HG02759 (cell line): ENCODE results near the gene LMX1B.

ENCODE experiments used
- ATAC-seq: cut with Tn5 transposase; IDR thresholded peaks from one replicate; pipeline ENCODE4 v1.9.1; 2021; ENCODE audit warnings: mild to moderate bottlenecking, moderate library complexity; ENCODE audit not compliant: unreplicated experiment

The LMX1B gene

DNA sequence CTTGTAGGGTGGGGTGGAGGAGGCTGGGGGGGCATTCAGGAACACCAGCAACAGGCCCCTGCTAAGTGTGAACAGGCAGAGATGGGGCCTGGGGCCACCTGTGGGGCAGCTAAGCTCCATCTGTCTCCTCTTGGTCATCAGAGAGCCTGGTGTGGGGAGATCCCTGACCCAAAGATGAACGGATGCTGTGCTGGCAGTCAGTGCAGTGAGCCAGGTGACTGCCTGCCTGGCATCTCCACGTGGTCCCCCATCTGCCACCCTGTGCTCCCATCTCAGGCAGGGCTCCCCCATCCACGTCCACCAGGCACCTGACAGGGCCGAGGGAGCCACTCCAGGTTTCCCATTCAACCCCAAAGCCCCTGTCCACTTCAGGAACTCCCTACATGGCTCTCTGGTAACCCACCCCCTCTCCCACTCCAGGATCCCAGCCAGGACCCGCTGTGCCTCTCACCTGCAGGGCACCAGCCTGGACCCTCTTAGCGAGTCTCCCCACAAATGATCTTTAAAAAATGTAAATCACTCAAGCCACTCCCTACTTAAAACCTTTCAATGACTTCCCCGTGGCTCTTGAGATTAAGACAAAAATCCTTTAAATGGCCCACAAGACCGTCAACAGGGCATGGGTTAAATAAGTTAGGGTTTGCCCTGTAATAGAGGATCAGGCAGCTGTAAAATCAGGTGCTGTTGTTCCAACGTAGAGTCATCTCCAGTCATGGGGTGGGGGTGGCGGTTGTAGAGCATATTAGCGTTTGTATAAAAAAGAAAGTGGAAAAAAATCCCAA, 60.8 kb downstream of the LMX1B start:
- no peak for ATAC-seq

- ATAC-seq: no peak
Observed at GRCh38 chr9:126675147-126675467, 61.4 kb downstream of the LMX1B start.

DNA sequence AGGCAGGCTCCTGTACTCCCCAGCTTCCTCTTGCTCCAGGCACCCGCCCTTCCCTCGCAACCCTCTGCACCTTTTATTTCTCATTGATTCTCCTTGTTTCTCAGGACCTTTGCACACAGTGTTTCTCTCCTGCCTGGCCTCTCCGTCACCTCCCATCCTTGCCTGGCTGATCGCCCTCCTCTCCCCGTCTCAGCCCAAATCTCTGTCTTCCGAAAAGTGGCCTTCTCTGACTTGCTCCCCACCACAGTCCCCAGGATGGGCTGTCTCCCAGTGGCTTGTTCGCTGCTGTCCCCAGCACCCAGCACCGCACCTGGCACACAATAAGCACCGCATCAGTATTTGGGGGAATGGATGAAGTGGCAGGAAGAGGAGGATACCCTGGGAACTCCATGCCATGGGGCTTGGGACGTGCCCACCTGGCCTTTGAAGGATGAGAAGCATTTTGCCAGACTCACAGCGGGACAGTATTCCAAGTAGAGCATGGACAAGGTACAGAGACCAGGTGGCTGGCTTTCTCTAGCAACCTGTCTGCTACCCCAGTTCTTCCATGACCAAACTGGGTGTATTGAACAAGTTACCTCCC, 62.5 kb downstream of the LMX1B start:
- no peak for ATAC-seq

- no peak for ATAC-seq
Observed at GRCh38 chr9:126676685-126677143, 63.0 kb downstream of the LMX1B start.

DNA sequence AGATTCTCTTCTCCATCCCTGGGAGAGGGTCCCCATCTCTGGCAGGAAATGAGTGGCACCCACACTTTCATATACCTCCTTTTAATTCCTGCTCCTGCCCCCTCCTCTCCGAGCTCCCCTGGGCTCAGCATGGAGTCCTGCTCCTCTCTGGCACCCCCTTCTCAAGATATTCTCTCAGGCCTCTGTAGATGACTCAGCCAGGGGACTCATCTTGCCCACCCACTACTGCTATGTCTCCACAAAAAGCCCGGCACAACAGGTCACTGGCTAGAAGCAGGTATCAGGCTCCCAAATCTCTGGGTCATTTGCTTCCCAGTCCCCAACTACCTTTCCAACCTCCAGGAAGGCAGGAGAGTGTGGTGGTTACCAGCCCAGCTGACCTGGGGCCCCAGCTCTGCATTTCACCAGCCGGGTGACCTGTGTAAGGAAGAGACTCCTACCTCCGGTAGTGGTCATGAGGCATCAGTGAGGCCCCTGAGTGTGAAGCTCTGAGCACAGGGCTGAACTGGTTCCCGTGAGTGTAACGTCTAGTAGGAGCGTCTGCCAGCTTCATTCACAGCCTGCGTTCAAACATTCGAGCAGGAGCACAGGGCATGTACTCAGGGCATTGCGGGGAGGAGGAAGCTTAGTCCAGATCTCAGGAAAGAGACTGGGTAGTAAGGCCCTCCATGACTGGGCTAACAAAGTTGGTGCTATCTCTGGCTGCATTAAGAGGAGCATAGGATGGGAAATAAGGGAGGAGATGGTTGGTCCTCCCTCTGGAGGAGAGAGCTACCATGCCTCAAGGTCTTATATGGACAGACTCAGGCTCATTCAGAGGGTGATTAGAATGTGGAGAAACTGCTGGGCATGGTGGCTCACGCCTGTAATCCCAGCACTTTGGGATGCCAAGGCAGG, 63.7 kb downstream of the LMX1B start:
- no peak for ATAC-seq

- ATAC-seq: no peak
Observed at GRCh38 chr9:126678989-126679388, 65.3 kb downstream of the LMX1B start.

DNA sequence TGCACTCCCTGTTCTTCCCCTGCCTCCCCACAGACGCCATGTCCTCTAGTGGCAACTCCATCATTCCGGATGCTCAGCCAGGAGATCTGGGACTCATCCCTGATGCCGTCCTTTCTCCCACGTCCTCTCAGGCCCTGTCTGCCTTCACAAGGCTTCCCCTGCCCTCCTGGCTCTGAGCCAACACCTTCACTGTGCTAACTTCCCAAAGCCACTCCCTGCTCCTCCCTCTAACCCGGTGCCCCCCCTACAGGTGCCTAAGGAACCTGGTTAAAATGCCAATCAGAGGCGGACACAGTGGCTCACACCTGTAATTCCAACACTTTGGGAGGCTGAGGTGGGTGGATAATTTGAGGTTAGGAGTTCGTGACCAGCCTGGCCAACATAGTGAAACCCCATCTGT, 67.6 kb downstream of the LMX1B start:
- ATAC-seq: no peak

- ATAC-seq: no peak
Observed at GRCh38 chr9:126682113-126682810, 68.5 kb downstream of the LMX1B start.

DNA sequence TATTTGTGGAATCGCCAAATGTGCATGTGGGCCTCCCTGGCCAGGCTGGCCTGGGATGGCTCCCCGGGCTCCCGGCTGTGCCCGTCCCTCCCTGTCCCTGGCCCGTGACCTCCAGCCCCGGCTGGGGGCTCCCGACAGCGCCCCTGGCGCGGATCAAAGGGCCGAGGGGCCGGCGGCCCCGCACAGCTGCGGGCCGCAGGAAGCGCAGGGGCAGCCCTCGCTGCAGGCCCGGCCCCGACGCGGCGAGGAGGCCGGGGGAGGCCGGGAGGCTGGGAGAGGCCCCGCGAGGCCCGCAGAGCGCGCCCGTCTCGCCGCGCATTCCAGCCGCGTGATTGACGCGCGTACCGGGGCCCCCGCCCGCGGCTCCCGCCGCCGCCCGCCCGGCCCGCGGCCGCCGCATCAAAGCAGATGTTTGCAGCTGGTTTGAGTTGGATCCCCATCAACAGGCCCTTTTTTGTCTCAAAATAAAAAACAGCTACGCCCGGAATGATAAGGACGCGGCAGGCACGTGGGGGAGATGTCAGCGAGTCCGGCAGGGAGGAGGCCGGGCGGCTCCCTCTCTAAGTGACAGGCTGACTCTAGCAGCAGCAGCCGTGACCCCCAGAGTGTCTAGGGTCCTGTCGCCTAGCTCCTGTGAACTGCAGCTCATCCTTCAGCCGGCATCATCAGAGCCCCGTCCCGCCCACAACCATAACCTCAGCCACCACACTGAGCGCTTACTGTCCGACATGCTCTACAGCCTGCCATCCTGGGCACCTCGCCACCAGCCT, 69.4 kb downstream of the LMX1B start:
- no peak for ATAC-seq

DNA sequence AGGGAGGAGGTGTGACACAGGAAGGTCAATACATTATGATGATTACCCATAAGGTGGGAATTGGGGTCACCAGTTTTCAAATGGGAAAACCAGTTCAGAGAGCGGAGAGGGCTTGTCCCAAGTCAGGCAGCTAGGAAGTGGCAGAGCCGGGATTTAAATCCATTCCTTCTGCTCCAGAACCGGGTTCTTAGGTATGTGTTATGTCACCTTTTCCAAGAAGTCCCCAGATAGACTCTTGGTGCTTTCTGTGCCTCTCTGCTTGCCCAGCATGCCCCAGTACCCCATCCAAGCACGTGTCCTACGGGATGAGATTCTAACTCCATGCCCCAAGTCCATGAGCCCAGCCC, 69.9 kb downstream of the LMX1B start:
- ATAC-seq: no peak

DNA sequence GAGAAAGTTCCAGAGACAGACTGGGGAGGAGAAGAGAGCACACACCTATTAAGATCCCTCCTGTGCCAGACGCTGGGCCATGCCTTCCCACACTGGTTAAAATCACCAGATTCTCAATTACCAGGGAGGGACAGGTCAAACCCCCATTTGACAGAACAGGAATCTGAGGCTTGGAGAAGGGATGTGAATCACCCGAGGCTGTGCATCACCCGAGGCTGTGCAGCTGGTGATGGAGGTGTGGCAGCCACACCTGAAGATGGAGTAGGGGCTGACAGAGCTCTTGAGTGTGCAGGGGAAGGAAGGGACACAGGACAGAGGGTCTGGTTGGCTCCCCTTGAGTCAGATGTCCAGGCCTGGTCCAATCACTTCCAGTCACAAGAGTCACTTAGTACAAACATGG, 70.6 kb downstream of the LMX1B start:
- ATAC-seq: no peak

DNA sequence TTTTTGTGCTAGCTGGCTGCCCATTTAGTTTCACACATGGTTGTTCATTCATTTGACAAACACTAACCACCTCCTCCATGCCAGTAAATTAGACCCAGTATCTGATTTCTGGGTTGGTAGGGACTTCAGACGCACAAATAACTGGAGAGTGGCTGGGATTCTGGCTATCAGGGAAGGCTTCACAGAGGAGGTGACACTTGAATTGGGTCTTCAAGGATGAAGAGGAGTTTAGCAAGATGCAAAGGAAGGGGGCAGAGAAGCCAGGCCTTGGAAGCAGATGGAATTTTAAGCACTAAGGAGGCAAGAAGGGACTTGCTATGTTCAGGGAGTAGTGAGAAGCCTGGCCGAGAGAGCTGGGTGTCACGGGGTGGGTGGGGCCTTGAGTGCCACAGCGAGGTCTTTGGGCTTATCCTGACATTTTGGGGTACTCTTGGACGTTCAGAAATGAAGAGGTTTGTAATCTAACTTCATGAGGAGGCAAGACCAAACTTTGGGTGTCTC, 71.3 kb downstream of the LMX1B start:
- ATAC-seq: no peak

- ATAC-seq: no peak
Observed at GRCh38 chr9:126687930-126688461, 74.3 kb downstream of the LMX1B start.

GRCh38 chr9:126688617-126689016, 74.9 kb downstream of the LMX1B start:
- ATAC-seq: no peak

DNA sequence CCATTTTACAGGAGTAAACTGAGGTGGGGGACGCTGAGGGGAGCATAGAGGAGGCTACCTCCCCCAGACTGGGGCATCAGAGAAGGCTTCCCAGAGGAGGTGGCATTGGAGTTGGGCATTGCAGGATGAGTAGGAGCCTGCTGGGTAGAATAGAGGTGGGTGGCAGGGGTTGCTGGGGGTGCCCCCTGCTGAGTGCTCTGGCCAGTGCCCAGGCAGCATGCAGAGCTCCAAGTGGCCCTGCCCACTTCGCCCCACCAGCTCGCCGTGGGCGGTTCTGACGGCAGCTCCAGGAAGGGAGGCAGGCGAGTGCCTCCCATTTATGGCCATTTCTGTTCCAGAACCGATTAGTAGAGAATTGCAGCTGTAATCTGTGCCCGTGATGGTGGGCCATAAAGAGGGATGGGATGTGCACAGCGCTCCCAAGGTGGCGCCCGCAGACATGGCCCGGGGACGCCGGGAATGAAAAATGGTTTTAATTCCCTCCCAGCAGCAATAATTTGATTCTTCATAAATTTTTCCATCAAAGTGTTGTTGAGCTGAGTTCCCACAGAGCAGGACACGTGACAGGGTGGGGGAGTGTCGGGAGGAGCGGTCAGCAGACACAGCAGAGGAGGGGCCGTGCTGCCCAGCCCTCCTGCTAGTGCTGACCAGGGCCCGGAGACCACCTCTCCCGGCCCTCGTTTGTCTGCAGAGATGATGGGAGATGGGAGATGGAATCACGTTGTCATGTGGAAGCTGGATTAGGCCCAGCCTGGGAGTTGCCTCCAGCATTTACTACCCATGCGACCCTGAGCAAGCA, 75.5 kb downstream of the LMX1B start:
- no peak for ATAC-seq

DNA sequence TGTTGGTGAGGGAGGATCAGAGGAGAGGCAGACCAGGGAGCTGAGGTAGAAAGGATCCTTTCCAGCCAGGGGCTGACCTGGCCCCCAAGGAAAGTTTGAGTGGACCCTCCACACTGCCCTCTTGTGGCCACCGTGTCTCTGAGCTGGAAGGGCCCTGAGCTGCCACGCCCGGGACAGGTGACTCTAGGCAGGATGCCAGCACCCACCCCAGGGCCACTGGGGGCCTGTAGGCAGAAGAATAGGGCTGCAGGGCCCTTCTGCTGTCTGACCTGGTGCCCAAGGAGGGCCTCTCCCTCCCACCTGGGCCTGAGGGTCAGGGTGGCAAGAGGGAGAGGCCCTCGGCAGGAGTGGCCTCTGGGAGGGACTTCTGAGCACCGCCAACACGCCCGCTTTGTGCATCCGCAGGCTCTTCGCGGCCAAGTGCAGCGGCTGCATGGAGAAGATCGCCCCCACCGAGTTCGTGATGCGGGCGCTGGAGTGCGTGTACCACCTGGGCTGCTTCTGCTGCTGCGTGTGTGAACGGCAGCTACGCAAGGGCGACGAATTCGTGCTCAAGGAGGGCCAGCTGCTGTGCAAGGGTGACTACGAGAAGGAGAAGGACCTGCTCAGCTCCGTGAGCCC, 76.8 kb downstream of the LMX1B start:
- ATAC-seq: no peak

DNA sequence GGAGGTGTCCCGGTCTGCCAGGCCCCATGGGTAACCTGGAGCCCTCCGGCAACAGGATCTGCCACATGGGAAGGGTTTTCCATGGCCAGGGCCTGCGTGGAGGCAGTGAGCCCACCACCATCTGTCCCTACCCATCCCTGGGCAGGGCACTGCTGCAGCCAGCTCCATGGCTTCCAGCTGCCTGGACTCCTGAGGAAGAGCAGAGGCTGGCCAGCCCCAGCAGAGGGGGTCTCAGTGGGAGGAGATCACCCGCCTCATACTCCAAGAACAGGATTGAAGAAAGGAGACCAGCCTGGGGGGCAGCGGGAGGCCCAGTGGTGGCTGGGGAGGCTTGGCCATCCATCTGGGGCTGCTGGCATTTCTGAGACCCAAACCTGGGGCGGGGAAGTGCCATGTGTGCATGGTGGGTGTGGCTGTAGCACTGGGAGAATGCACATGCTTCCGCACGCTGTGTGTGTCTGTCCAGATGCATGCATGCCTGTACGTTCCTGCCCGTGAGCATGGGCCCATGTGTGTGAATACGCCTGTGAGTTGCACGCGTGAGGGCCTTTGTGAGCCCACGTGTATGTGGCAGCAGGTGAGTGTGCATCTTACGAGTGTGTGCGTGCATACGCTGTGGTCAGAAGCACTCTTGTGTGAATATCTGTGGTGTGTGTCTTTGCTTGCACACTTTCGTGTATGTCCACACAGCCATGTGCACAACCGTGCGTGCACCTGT, 78.5 kb downstream of the LMX1B start:
- no peak for ATAC-seq

DNA sequence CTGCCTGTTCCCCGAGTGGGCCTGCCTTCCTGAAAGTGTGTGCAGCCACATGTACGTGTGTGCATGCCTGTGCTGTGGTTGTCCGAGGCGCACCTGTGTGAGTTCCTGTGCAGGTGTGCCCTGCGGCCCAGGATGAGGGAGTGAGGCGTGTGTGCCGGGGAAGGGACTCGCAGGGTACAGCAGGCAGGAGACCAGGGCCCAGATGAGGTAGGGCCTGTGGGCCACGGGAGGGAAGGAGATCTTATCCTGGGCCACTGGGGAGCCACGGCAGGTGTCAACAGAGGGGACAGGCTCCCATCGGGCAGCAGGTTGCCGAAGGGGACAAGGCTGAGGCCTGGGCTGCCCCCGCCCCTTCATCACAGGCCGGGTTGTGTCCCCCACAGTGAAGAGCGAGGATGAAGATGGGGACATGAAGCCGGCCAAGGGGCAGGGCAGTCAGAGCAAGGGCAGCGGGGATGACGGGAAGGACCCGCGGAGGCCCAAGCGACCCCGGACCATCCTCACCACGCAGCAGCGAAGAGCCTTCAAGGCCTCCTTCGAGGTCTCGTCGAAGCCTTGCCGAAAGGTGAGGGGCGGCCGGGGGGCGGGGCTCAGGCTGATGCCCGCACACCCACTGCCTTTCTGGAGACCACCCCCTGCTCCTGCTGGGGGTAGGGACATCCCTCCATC, 79.2 kb downstream of the LMX1B start:
- no peak for ATAC-seq
